Suprapubic skin (tissue), 4 donors: ENCODE results near the gene SENP5. TPM values are rescaled to one million over a fixed set of nuclear protein-coding genes. Genes with fewer than 3 reads are reported as not detected.
A peak's percentile ranks its signal among the peaks of the same experiment; 100 is the strongest.

Experiments
- DNase-seq, 2 donors: peaks; one replicate each; pipeline ENCODE4 v3.0.0-alpha.2; 2019; ENCODE audit warnings: low spot score in 2 of 2
- H3K27ac ChIP-seq: fragments of 200-600 bp; sonication (generic); one replicate; pipeline ENCODE4 v1.5.1; 2019
- H3K27me3 ChIP-seq: fragments of 200-600 bp; sonication (generic); one replicate; pipeline ENCODE4 v1.5.1; 2019
- H3K36me3 ChIP-seq: fragments of 200-600 bp; sonication (generic); one replicate; pipeline ENCODE4 v1.5.1; 2019
- H3K4me1 ChIP-seq: fragments of 200-600 bp; sonication (generic); one replicate; pipeline ENCODE4 v1.5.1; 2019
- H3K4me3 ChIP-seq: fragments of 200-600 bp; sonication (generic); one replicate; pipeline ENCODE4 v1.5.1; 2019; ENCODE audit warnings: mild to moderate bottlenecking
- H3K9me3 ChIP-seq: fragments of 200-600 bp; sonication (generic); one replicate; pipeline ENCODE4 v1.5.1; 2019
- CTCF ChIP-seq, 2 donors: fragments of 200-600 bp in 1 of 2; fragments of 450-650 bp in 1 of 2; sonication (generic) in 1 of 2; IDR thresholded peaks; one replicate each; pipeline ENCODE4 v1.5.1; 2016 to 2019; ENCODE audit warnings: antibody characterized with exemption in 2 of 2, mild to moderate bottlenecking in 1 of 2, moderate library complexity in 1 of 2
- EP300 ChIP-seq: sonication (generic); formaldehyde crosslinking; IDR thresholded peaks from one replicate; pipeline ENCODE4 v1.6.1; 2017; ENCODE audit warnings: antibody characterized with exemption
- POLR2A ChIP-seq, 2 donors: fragments of 450-650 bp; IDR thresholded peaks; one replicate each; pipeline ENCODE4 v1.6.1; 2017; ENCODE audit warnings: antibody characterized with exemption in 2 of 2, mild to moderate bottlenecking in 2 of 2, moderate library complexity in 2 of 2
- POLR2AphosphoS5 ChIP-seq, 3 donors: sonication (generic); formaldehyde crosslinking; IDR thresholded peaks; one replicate each; pipeline ENCODE4 v1.6.1; 2017; ENCODE audit warnings: antibody characterized with exemption in 3 of 3
- WGBS: methylation state at CpG from one replicate; pipeline ENCODE4 v1.1.5; 2018; 5-methylcytosine and 5-hydroxymethylcytosine counted together
- total RNA-seq, 4 donors: library from RNA; depleted of rRNA; stranded (reverse); fragments of >200 nt; gene quantifications; one replicate each; pipeline ENCODE4 v1.1.0, GENCODE V29; 2016

The SENP5 gene
- total RNA-seq, 4 donors from 2014 or later, result 34.9 to 112 (median 37.7) TPM

- Histone ChIP-seq H3K4me1 (peaks cover 7% of the 10 kb centered on the region), H3K27me3 (no peaks in the 10 kb centered on the region), H3K36me3 (peaks cover 8% of the 10 kb centered on the region), H3K27ac (no peak overlapping the region), H3K4me3 (no peak overlapping the region), H3K9me3 (no peaks in the 10 kb centered on the region)
- DNase-seq, result no peak
- WGBS, result 87% methylated on average over 10 of the region's 10 CpGs
- no peak for TF ChIP-seq POLR2A (IDR thresholded peaks at IDR 0.05)
- TF ChIP-seq CTCF (IDR thresholded peaks at IDR 0.05), result no peak
- TF ChIP-seq EP300, result no peak
- no peak for TF ChIP-seq POLR2AphosphoS5 (IDR thresholded peaks at IDR 0.05)
Observed at GRCh38 chr3:196962930-196963630, 95.4 kb downstream of the SENP5 start.

- H3K4me1 ChIP-seq, result peaks cover 12% of the 10 kb centered on the region
- no peaks in the 10 kb centered on the region for H3K9me3 ChIP-seq
- no peak overlapping the region for H3K27ac ChIP-seq
- TF ChIP-seq EP300, result no peak
- TF ChIP-seq POLR2A (IDR thresholded peaks at IDR 0.05), result no peak
- no peak for TF ChIP-seq POLR2AphosphoS5 (IDR thresholded peaks at IDR 0.05)
- no peak for TF ChIP-seq CTCF (IDR thresholded peaks at IDR 0.05)
- 81% methylated on average over 2 of the region's 2 CpGs for WGBS
- H3K36me3 ChIP-seq, result peaks cover 8% of the 10 kb centered on the region
- no peak overlapping the region for H3K4me3 ChIP-seq
- DNase-seq, result no peak
- H3K27me3 ChIP-seq, result no peaks in the 10 kb centered on the region
Observed at GRCh38 chr3:196963631-196963953, 95.9 kb downstream of the SENP5 start.

- DNase-seq, result no peak
- no peak overlapping the region for H3K4me3 ChIP-seq
- H3K4me1 ChIP-seq, result peaks cover 15% of the 10 kb centered on the region
- WGBS, result 93% methylated on average over 11 of the region's 11 CpGs
- no peaks in the 10 kb centered on the region for H3K27me3 ChIP-seq
- H3K27ac ChIP-seq, result no peak overlapping the region
- TF ChIP-seq EP300 (no peak), CTCF (IDR thresholded peaks at IDR 0.05) (no peak), POLR2A (IDR thresholded peaks at IDR 0.05) (no peak), POLR2AphosphoS5 (IDR thresholded peaks at IDR 0.05) (no peak)
- H3K9me3 ChIP-seq, result no peaks in the 10 kb centered on the region
- peaks cover 8% of the 10 kb centered on the region for H3K36me3 ChIP-seq
Observed at GRCh38 chr3:196965112-196965803, 97.5 kb downstream of the SENP5 start.

GRCh38 chr3:196965804-196966173 is 98.1 kb downstream of the SENP5 start:
- H3K36me3 ChIP-seq, result peaks cover 8% of the 10 kb centered on the region
- 93% methylated on average over 10 of the region's 10 CpGs for WGBS
- no peak overlapping the region for H3K27ac ChIP-seq
- H3K4me1 ChIP-seq, result peaks cover 15% of the 10 kb centered on the region
- DNase-seq, result no peak
- H3K4me3 ChIP-seq, result no peak overlapping the region
- TF ChIP-seq EP300 (no peak), CTCF (IDR thresholded peaks at IDR 0.05) (no peak), POLR2AphosphoS5 (IDR thresholded peaks at IDR 0.05) (no peak), POLR2A (IDR thresholded peaks at IDR 0.05) (no peak)
- no peaks in the 10 kb centered on the region for H3K9me3 ChIP-seq
- no peaks in the 10 kb centered on the region for H3K27me3 ChIP-seq

GRCh38 chr3:196966526-196967401 is 99.0 kb downstream of the SENP5 start:
- TF ChIP-seq POLR2AphosphoS5 (IDR thresholded peaks at IDR 0.05) (no peak), CTCF (IDR thresholded peaks at IDR 0.05) (no peak)
- no peaks in the 10 kb centered on the region for H3K9me3 ChIP-seq
- H3K4me1 ChIP-seq, result peaks cover 15% of the 10 kb centered on the region
- no peaks in the 10 kb centered on the region for H3K27me3 ChIP-seq
- H3K27ac ChIP-seq, result no peak overlapping the region
- peak in 1 of 2 donors; percentile 61 for DNase-seq
- peaks cover 8% of the 10 kb centered on the region for H3K36me3 ChIP-seq
- 79% methylated on average over 26 of the region's 47 CpGs for WGBS
- no peak overlapping the region for H3K4me3 ChIP-seq
